SK-N-SH (cell line): Measurements from ENCODE around the gene LPP. TPM values are rescaled to one million over a fixed set of nuclear protein-coding genes. Genes with fewer than 3 reads are reported as not detected.

ENCODE experiments used
- CTCF ChIA-PET: fragments of 300-600, 350-600 bp; formaldehyde crosslinking; extraction: SDS; loops from one replicate; lab custom pipeline; 2021; lab: Yijun Ruan, JAX
- POLR2A ChIA-PET: fragments of 350-600 bp; sonication (Branson Sonifier 250); formaldehyde crosslinking; extraction: SDS; loops from one replicate; lab custom pipeline; 2020; ENCODE audit warnings: antibody characterized with exemption, inconsistent platforms; lab: Yijun Ruan, JAX
- DNase-seq: peaks from one replicate; pipeline ENCODE4 v3.0.0; 2012
- H2AFZ ChIP-seq: fragments of 200-600 bp; sonication (generic); 2 replicates; pipeline ENCODE4 v1.8.1; 2016; ENCODE audit warnings: antibody characterized with exemption, mild to moderate bottlenecking, low read depth
- H3F3A ChIP-seq: fragments of 200-600 bp; sonication (generic); replicated peaks from 2 replicates; pipeline ENCODE3; 2016; ENCODE audit warnings: antibody characterized with exemption, mild to moderate bottlenecking; ENCODE audit not compliant: insufficient read depth
- H3K27ac ChIP-seq, 2 experiments: fragments of 200-500 bp in 1 of 2; fragments of 200-600 bp in 1 of 2; sonication (Bioruptor generic) in 1 of 2; sonication (generic), shearing (Covaris generic) in 1 of 2; 2 replicates each; pipeline versions ENCODE4 v1.5.1 to v1.6.1; 2014 to 2016; ENCODE audit warnings: low read depth in 2 of 2, inconsistent platforms in 1 of 2, low read length in 1 of 2, mild to moderate bottlenecking in 1 of 2, mixed read lengths in 1 of 2
- H3K27me3 ChIP-seq: fragments of 200-600 bp; sonication (generic), shearing (Covaris generic); 2 replicates; pipeline ENCODE4 v1.6.1; 2016; ENCODE audit warnings: mixed run types; ENCODE audit not compliant: insufficient read depth
- H3K36me3 ChIP-seq, 2 experiments: fragments of 200-500 bp in 1 of 2; fragments of 200-600 bp in 1 of 2; sonication (Bioruptor generic) in 1 of 2; sonication (generic) in 1 of 2; replicated peaks in 1 of 2; 2 replicates each; pipeline versions ENCODE3 to v1.5.1; 2014 to 2016; ENCODE audit warnings: low read length in 1 of 2, mild to moderate bottlenecking in 1 of 2; ENCODE audit not compliant: insufficient read depth in 2 of 2, control insufficient read depth in 1 of 2
- H3K4me1 ChIP-seq, 2 experiments: fragments of 200-500 bp in 1 of 2; fragments of 200-600 bp in 1 of 2; sonication (Bioruptor generic) in 1 of 2; sonication (generic), shearing (Covaris generic) in 1 of 2; 2 replicates each; pipeline versions ENCODE4 v1.5.1 to v1.6.1; 2014 to 2016; ENCODE audit warnings: low read depth in 1 of 2, low read length in 1 of 2, mixed run types in 1 of 2; ENCODE audit not compliant: insufficient read depth in 2 of 2, control insufficient read depth in 1 of 2
- H3K4me2 ChIP-seq: fragments of 200-600 bp; sonication (generic), shearing (Covaris generic); 2 replicates; pipeline ENCODE4 v1.6.1; 2017; ENCODE audit warnings: mixed run types
- H3K4me3 ChIP-seq, 2 experiments: fragments of 200-500 bp in 1 of 2; fragments of 200-600 bp in 1 of 2; sonication (Bioruptor generic) in 1 of 2; sonication (generic), shearing (Covaris generic) in 1 of 2; 2 replicates each; pipeline versions ENCODE4 v1.5.1 to v1.8.1; 2014 to 2016; ENCODE audit warnings: low read depth in 2 of 2, inconsistent platforms in 1 of 2, low read length in 1 of 2, mild to moderate bottlenecking in 1 of 2, mixed read lengths in 1 of 2, moderate library complexity in 1 of 2
- H3K79me2 ChIP-seq: fragments of 200-600 bp; sonication (generic); 2 replicates; pipeline ENCODE4 v1.8.1; 2017; ENCODE audit warnings: mild to moderate bottlenecking; ENCODE audit not compliant: insufficient read depth
- H3K9ac ChIP-seq: fragments of 200-600 bp; sonication (generic); 2 replicates; pipeline ENCODE4 v1.6.1; 2017; ENCODE audit warnings: mixed run types
- H3K9me2 ChIP-seq: fragments of 200-600 bp; sonication (generic); 2 replicates; pipeline ENCODE4 v1.6.1; 2017; ENCODE audit warnings: mixed run types
- H3K9me3 ChIP-seq: fragments of 200-600 bp; sonication (generic); 2 replicates; pipeline ENCODE4 v1.6.1; 2017; ENCODE audit warnings: mixed run types, mild to moderate bottlenecking, moderate library complexity
- H4K20me1 ChIP-seq: fragments of 200-600 bp; sonication (generic); 2 replicates; pipeline ENCODE4 v1.6.1; 2017; ENCODE audit warnings: mild to moderate bottlenecking, mixed run types; ENCODE audit not compliant: insufficient read depth
- ELF1 ChIP-seq: IDR thresholded peaks from 2 replicates; pipeline ENCODE4 v1.4.0; 2012
- EP300 ChIP-seq, 2 experiments: IDR thresholded peaks; 2 replicates each; pipeline versions ENCODE4 v1.4.0 to v1.6.1; 2012; ENCODE audit warnings: borderline replicate concordance in 1 of 2, low read depth in 1 of 2, low read length in 1 of 2
- FOXM1 ChIP-seq: IDR thresholded peaks from 2 replicates; pipeline ENCODE4 v1.4.0; 2012; ENCODE audit warnings: low read depth, mild to moderate bottlenecking
- RCOR1 ChIP-seq: fragments of 150-350 bp; IDR thresholded peaks from 2 replicates; pipeline ENCODE4 v1.6.1; 2017; ENCODE audit warnings: antibody characterized with exemption, low read length
- SMC3 ChIP-seq: IDR thresholded peaks from 2 replicates; pipeline ENCODE4 v1.6.1; 2012; ENCODE audit warnings: low read depth, low read length, improper control_type of control experiment
- TAF1 ChIP-seq: IDR thresholded peaks from 2 replicates; pipeline ENCODE4 v1.6.1; 2012; ENCODE audit warnings: low read depth, mild to moderate bottlenecking, low read length, moderate library complexity, borderline replicate concordance
- TCF12 ChIP-seq: IDR thresholded peaks from 2 replicates; pipeline ENCODE4 v1.4.0; 2012
- TEAD4 ChIP-seq: IDR thresholded peaks from 2 replicates; pipeline ENCODE4 v1.4.0; 2012; ENCODE audit warnings: mild to moderate bottlenecking, borderline replicate concordance; ENCODE audit not compliant: insufficient read depth
- WGBS: methylation state at CpG from one replicate; pipeline ENCODE4 v1.1.6; 2017; ENCODE audit warnings: low lambda C conversion rate; 5-methylcytosine and 5-hydroxymethylcytosine counted together
- polyA plus RNA-seq, 3 experiments: library from polyadenylated mRNA; depleted of rRNA; stranded (reverse); fragments of >200 nt; gene quantifications; 2 replicates each; pipeline ENCODE4 v1.2.3, GENCODE V29; 2012
- TF ChIP-seq, protein P1 (sequence below): IDR thresholded peaks from 2 replicates; pipeline ENCODE4 v1.4.0; 2012; ENCODE audit warnings: low read depth, borderline replicate concordance
- TF ChIP-seq, protein P2 (sequence below): fragments of 200-600 bp; sonication (generic); IDR thresholded peaks from 2 replicates; pipeline ENCODE4 v1.6.1; 2017; ENCODE audit warnings: antibody characterized with exemption, mild to moderate bottlenecking, moderate library complexity
- TF ChIP-seq, protein P3 (sequence below): IDR thresholded peaks from 2 replicates; pipeline ENCODE4 v1.4.0; 2012; ENCODE audit warnings: low read depth
- TF ChIP-seq, protein P4 (sequence below): fragments of 150-350 bp; IDR thresholded peaks from 2 replicates; pipeline ENCODE4 v1.6.1; 2017; ENCODE audit warnings: antibody characterized with exemption, low read length, low read depth, borderline replicate concordance

The LPP gene
- polyA plus RNA-seq, 1 of the 3 experiments (the other 2 are of a cell fraction): 6.6 TPM

DNA sequence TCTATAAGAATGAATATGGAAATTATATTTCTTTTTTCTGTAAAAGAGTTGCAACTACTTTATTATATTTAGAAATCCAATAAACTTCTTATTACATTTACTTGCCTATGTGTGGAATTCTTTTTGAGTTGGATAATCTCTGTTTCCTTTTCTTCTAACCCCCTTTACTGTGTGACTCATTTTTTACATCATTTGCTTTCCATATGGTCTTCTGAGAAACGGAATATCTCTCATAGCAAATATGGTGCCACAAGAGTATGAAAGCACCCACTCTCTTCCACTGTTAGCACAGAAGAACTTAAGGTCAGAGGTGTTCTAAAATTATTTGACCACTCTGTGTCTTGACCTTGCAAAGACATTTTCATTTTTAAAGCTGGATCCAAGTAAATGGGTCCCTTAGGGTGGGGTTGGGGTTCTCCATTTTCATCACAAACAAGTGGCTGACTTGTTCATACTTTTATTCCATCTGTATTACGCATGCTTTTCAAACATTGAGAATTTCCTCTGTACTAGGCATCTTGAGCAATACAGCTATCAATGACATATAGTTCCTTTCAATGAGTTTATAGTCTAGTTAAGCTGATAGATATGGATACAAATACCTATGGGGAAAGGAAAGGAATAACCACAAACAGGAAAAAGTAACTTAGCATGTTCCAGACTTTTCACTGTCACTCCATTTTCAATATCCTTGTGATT, 736.8 kb downstream of the LPP start (continued):
- TF ChIP-seq, protein P1, sequence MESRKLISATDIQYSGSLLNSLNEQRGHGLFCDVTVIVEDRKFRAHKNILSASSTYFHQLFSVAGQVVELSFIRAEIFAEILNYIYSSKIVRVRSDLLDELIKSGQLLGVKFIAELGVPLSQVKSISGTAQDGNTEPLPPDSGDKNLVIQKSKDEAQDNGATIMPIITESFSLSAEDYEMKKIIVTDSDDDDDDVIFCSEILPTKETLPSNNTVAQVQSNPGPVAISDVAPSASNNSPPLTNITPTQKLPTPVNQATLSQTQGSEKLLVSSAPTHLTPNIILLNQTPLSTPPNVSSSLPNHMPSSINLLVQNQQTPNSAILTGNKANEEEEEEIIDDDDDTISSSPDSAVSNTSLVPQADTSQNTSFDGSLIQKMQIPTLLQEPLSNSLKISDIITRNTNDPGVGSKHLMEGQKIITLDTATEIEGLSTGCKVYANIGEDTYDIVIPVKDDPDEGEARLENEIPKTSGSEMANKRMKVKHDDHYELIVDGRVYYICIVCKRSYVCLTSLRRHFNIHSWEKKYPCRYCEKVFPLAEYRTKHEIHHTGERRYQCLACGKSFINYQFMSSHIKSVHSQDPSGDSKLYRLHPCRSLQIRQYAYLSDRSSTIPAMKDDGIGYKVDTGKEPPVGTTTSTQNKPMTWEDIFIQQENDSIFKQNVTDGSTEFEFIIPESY: no peak
- TF ChIP-seq, protein P2, sequence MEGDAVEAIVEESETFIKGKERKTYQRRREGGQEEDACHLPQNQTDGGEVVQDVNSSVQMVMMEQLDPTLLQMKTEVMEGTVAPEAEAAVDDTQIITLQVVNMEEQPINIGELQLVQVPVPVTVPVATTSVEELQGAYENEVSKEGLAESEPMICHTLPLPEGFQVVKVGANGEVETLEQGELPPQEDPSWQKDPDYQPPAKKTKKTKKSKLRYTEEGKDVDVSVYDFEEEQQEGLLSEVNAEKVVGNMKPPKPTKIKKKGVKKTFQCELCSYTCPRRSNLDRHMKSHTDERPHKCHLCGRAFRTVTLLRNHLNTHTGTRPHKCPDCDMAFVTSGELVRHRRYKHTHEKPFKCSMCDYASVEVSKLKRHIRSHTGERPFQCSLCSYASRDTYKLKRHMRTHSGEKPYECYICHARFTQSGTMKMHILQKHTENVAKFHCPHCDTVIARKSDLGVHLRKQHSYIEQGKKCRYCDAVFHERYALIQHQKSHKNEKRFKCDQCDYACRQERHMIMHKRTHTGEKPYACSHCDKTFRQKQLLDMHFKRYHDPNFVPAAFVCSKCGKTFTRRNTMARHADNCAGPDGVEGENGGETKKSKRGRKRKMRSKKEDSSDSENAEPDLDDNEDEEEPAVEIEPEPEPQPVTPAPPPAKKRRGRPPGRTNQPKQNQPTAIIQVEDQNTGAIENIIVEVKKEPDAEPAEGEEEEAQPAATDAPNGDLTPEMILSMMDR: no peak
- no peak for TF ChIP-seq ELF1
- TF ChIP-seq EP300 (IDR thresholded peaks at IDR 0.05; ENCODE audit: borderline replicate concordance in 1 of 2, low read depth in 1 of 2, low read length in 1 of 2): peak in 1 of 2 experiments; percentile 41; a peak in 1 of 4 replicates
- peak; percentile 82 for TF ChIP-seq TCF12
- TF ChIP-seq RCOR1: no peak
- TF ChIP-seq SMC3: no peak
- no peak for TF ChIP-seq FOXM1
- no peak for TF ChIP-seq TAF1
- 0 out of 2 replicates have a peak, but pooled peaks have one; percentile 45 for TF ChIP-seq TEAD4

DNA sequence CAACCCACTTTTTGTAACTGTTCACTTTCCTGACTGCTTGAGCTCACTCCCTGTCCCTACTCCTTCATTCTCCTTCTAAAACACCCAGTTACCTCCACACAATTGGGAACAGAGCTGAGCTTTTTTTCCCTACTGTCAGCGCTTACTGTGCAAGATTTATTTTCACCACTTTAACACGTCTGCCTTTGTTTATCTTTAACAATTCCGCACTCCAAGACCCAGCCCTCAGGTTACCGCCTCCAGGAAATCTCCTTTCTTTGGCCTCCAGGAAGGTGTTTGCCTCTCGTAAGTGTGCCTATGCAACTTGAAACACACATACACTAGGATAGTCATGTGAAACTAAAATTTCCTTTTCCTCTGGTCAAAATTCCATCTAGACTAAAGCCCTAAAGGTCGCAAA, 745.9 kb downstream of the LPP start:
- 71% methylated on average over 6 of the region's 6 CpGs for WGBS
- H3K4me2 ChIP-seq: peak overlapping the region; percentile 84; the same call in 1 of the 2 replicates
- H4K20me1 ChIP-seq: no peaks in the 10 kb centered on the region
- no peak overlapping the region for H3K4me3 ChIP-seq
- no peaks in the 10 kb centered on the region for H3K27me3 ChIP-seq
- H3K79me2 ChIP-seq: no peaks in the 10 kb centered on the region
- H2AFZ ChIP-seq: peak overlapping the region; percentile 27; the same call in 1 of the 2 replicates
- no peak for DNase-seq
- H3K27ac ChIP-seq: peak overlapping the region in 1 of 2 experiments; percentile 100; a peak in 3 of 4 replicates
- peaks cover 0 to 23% of the 10 kb centered on the region in 2 experiments; a peak in 2 of 4 replicates for H3K4me1 ChIP-seq
- H3K36me3 ChIP-seq: peaks cover 0 to 5% of the 10 kb centered on the region in 2 experiments
- ChIA-PET CTCF (no interaction called here), POLR2A (no interaction called here)
- no peaks in the 10 kb centered on the region for H3K9me3 ChIP-seq
- peak overlapping the region; percentile 23; the same call in 1 of the 2 replicates for H3K9ac ChIP-seq
- no peaks in the 10 kb centered on the region for H3K9me2 ChIP-seq
- peaks cover 46% of the 10 kb centered on the region for H3F3A ChIP-seq
- TF ChIP-seq, protein P3, sequence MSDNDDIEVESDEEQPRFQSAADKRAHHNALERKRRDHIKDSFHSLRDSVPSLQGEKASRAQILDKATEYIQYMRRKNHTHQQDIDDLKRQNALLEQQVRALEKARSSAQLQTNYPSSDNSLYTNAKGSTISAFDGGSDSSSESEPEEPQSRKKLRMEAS: no peak
- TF ChIP-seq, protein P4, sequence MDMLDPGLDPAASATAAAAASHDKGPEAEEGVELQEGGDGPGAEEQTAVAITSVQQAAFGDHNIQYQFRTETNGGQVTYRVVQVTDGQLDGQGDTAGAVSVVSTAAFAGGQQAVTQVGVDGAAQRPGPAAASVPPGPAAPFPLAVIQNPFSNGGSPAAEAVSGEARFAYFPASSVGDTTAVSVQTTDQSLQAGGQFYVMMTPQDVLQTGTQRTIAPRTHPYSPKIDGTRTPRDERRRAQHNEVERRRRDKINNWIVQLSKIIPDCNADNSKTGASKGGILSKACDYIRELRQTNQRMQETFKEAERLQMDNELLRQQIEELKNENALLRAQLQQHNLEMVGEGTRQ: no peak
